ENCODE data around the gene RPRD2.

DNA sequence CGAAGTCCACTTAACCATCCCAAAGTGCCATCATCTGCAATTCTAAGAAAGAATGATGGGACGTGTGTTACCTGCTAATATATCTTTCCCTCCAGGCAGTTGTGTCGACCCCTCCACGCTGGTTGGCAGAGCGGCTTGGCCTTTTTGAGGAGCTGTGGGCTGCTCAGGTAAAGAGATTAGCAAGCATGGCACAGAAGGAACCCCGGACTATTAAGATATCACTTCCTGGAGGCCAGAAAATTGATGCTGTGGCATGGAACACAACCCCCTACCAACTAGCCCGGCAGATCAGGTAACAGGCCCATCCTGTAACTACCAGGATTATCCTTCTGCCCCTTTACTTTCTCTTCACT is 123.8 kb downstream of the RPRD2 start:
- TF ChIP-seq, protein P1, sequence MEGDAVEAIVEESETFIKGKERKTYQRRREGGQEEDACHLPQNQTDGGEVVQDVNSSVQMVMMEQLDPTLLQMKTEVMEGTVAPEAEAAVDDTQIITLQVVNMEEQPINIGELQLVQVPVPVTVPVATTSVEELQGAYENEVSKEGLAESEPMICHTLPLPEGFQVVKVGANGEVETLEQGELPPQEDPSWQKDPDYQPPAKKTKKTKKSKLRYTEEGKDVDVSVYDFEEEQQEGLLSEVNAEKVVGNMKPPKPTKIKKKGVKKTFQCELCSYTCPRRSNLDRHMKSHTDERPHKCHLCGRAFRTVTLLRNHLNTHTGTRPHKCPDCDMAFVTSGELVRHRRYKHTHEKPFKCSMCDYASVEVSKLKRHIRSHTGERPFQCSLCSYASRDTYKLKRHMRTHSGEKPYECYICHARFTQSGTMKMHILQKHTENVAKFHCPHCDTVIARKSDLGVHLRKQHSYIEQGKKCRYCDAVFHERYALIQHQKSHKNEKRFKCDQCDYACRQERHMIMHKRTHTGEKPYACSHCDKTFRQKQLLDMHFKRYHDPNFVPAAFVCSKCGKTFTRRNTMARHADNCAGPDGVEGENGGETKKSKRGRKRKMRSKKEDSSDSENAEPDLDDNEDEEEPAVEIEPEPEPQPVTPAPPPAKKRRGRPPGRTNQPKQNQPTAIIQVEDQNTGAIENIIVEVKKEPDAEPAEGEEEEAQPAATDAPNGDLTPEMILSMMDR (conservative IDR thresholded peaks at IDR 0.05; ENCODE audit: low read depth, low read length), result no peak
- no peak for TF ChIP-seq EZH2 (IDR thresholded peaks at IDR 0.05; ENCODE audit: borderline replicate concordance, low read depth, low read length, poor library complexity, severe bottlenecking)

Data from A673 (cell line).